ACC112 (cell line): Measurements from ENCODE around the gene TP63.

ENCODE experiments used
- H2AFZ ChIP-seq: fragments of 200-600 bp; sonication (generic); one replicate; pipeline ENCODE4 v1.6.0; 2017; ENCODE audit warnings: antibody characterized with exemption, low read length; ENCODE audit not compliant: unreplicated experiment
- H3K27ac ChIP-seq: fragments of 200-600 bp; sonication (generic); 2 replicates; pipeline ENCODE4 v1.5.1; 2014; ENCODE audit warnings: low read depth, mild to moderate bottlenecking, antibody characterized with exemption, low read length, moderate library complexity
- H3K27me3 ChIP-seq: fragments of 200-600 bp; sonication (generic); 2 replicates; pipeline ENCODE4 v1.6.1; 2014; ENCODE audit warnings: mild to moderate bottlenecking, antibody characterized with exemption, low read length, moderate library complexity, mixed read lengths; ENCODE audit not compliant: insufficient read depth
- H3K36me3 ChIP-seq: fragments of 200-600 bp; sonication (generic); 2 replicates; pipeline ENCODE4 v1.6.1; 2016; ENCODE audit warnings: mild to moderate bottlenecking, antibody characterized with exemption, low read length, moderate library complexity, mixed read lengths; ENCODE audit not compliant: insufficient read depth
- H3K4me1 ChIP-seq: fragments of 200-600 bp; sonication (generic); one replicate; pipeline ENCODE4 v1.6.1; 2016; ENCODE audit warnings: low read length, mixed read lengths; ENCODE audit not compliant: insufficient read depth, unreplicated experiment, control insufficient read depth
- H3K4me3 ChIP-seq: fragments of 200-600 bp; sonication (generic); 2 replicates; pipeline ENCODE4 v1.5.1; 2014; ENCODE audit warnings: mild to moderate bottlenecking, low read depth, low read length
- H3K79me2 ChIP-seq: fragments of 200-600 bp; sonication (generic); one replicate; pipeline ENCODE4 v1.6.0; 2016; ENCODE audit warnings: low read length; ENCODE audit not compliant: control insufficient read depth, unreplicated experiment, insufficient read depth

Gene TP63

DNA sequence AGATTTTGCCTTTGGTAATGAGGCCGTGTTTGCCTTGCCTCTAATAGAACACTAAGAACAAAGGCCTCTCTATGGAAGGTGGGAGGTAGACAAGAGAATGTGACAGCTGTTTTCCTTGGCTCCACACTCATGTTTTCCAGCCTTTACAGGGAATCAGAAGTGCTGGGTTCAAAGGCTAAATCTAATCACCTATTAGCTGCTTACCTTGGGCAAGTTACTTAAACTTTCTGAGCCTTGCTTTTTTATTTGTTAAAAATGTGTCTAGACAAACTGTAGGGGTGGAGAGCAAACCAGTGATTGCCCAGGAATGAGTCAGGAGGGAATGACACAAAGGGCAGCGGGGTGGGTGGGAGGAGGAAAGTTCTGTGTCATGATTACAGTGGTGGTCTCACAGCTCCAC is 310.5 kb downstream of the TP63 start:
- no peak overlapping the region for H3K27ac ChIP-seq
- H2AFZ ChIP-seq = no peak overlapping the region
- peaks cover 24% of the 10 kb centered on the region for H3K4me1 ChIP-seq
- H3K27me3 ChIP-seq = no peaks in the 10 kb centered on the region
- H3K4me3 ChIP-seq = no peak overlapping the region
- H3K79me2 ChIP-seq = no peaks in the 10 kb centered on the region
- no peaks in the 10 kb centered on the region for H3K36me3 ChIP-seq

DNA sequence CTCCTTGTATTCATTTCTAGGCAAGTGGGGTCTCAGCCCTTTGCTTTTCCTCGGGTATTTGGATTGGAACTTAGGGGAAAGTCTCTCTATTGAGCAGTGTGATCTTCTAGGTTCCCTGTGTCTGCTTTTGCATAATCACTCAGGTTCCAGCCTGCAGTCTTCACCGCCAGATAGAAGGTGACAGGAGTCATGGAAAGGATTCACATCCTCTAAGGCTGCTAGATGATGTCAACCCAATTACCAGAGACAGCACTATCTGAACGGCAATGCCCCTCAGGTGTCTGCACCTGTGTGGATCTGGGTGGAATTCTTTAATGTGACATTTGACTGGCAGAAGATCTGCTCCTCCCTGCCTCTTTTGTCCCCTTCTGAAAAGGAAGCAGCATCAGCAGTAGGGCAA is 311.8 kb downstream of the TP63 start:
- no peaks in the 10 kb centered on the region for H3K27me3 ChIP-seq
- no peaks in the 10 kb centered on the region for H3K79me2 ChIP-seq
- peaks cover 11% of the 10 kb centered on the region for H3K4me1 ChIP-seq
- no peak overlapping the region for H2AFZ ChIP-seq
- no peak overlapping the region for H3K27ac ChIP-seq
- no peak overlapping the region for H3K4me3 ChIP-seq
- H3K36me3 ChIP-seq = no peaks in the 10 kb centered on the region

GRCh38 chr3:189944285-189945145 is 313.3 kb downstream of the TP63 start:
- no peak overlapping the region for H3K27ac ChIP-seq
- H3K4me3 ChIP-seq = no peak overlapping the region
- no peaks in the 10 kb centered on the region for H3K79me2 ChIP-seq
- peaks cover 9% of the 10 kb centered on the region for H3K4me1 ChIP-seq
- no peaks in the 10 kb centered on the region for H3K27me3 ChIP-seq
- H2AFZ ChIP-seq = no peak overlapping the region
- no peaks in the 10 kb centered on the region for H3K36me3 ChIP-seq

DNA sequence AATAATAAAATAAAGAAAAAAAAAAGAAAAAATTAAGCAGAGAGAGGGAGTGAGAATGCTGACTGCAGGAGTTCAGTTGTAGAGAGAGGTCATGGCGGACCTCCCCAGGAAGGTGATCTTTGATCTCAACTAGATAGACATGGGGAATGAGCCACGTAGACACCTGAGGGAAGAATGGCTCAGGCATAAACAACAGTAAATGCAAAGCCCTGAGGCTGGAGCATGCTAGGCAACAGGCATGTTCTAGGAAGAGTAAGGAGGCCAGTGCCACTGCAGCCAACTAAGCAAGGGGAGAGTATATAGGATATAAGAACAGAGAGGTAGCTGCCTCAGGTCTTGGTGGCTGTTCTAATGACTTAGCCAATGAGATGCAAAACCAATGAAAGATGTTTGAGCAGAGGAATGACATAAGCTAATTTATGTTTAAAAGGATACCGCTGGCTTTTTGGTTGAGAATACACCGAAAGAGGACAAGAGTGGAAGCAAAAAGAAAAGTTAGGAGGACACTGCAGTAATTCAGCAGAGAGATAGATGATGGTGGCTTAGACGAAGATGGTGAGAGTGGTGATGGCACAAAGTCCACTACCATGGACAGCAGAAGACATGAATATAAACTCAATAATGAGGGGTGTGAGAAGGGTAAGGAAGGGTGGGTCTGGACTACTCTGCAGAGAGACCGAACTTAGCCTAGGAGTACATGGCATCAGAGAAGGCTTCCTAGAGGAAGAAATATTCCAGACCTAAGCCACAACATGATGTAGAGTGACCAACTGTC is 314.9 kb downstream of the TP63 start:
- Histone ChIP-seq H3K36me3 (no peaks in the 10 kb centered on the region), H3K4me1 (peaks cover 9% of the 10 kb centered on the region), H2AFZ (no peak overlapping the region), H3K27me3 (no peaks in the 10 kb centered on the region), H3K4me3 (no peak overlapping the region), H3K79me2 (no peaks in the 10 kb centered on the region), H3K27ac (no peak overlapping the region)
